Stimulated activated CD4-positive, alpha-beta T cell treated with anti-CD3 and anti-CD28 coated beads, Interleukin-2, amount 100 ng/mL, for 24 hours (primary cell): ENCODE measurements around the gene DAZ1.
"Not testable (repeated sequence)": the region's sequence is repeated elsewhere in the genome, so short reads cannot be mapped to it uniquely, and the experiment has no call there.

ENCODE experiments used
- DNase-seq, 2 donors: peaks; one replicate each; pipeline ENCODE4 v3.0.0-alpha.2; 2020

The DAZ1 gene, protein sequence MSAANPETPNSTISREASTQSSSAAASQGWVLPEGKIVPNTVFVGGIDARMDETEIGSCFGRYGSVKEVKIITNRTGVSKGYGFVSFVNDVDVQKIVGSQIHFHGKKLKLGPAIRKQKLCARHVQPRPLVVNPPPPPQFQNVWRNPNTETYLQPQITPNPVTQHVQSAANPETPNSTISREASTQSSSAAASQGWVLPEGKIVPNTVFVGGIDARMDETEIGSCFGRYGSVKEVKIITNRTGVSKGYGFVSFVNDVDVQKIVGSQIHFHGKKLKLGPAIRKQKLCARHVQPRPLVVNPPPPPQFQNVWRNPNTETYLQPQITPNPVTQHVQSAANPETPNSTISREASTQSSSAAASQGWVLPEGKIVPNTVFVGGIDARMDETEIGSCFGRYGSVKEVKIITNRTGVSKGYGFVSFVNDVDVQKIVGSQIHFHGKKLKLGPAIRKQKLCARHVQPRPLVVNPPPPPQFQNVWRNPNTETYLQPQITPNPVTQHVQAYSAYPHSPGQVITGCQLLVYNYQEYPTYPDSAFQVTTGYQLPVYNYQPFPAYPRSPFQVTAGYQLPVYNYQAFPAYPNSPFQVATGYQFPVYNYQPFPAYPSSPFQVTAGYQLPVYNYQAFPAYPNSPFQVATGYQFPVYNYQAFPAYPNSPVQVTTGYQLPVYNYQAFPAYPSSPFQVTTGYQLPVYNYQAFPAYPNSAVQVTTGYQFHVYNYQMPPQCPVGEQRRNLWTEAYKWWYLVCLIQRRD

DNA sequence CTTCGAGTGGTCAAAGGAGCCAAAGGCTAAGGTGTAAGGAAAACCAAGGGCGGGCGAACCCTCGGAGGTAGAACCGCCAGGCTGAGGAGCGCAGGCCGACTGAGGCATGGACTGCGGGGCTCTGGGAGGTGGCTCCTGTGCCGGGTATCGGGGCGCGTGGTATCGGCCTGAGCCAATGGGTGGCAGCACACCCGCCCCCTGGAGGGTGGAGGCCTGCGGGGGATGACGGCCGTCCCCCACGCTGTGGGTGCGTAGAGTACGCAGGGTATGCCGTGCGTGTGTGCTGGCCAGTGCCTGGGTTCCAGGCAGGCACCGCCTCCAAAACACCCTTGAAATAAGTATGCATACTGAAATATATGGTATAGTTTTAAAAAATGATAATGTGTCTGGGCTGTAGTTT is at the start of gene DAZ1:
DAZ1 (minus strand) TSS at position 101 of the 400 bp plus-strand sequence. CDS start 208 bp downstream, outside the sequence.
- not testable (repeated sequence) for DNase-seq

DNA sequence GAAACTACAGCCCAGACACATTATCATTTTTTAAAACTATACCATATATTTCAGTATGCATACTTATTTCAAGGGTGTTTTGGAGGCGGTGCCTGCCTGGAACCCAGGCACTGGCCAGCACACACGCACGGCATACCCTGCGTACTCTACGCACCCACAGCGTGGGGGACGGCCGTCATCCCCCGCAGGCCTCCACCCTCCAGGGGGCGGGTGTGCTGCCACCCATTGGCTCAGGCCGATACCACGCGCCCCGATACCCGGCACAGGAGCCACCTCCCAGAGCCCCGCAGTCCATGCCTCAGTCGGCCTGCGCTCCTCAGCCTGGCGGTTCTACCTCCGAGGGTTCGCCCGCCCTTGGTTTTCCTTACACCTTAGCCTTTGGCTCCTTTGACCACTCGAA is 20.4 kb upstream of the DAZ1 start, which contains the start of gene DAZ2:
DAZ2 (plus strand) TSS at position 301 of the 400 bp plus-strand sequence. CDS start 208 bp downstream, outside the sequence.
- not testable (repeated sequence) for DNase-seq

DNA sequence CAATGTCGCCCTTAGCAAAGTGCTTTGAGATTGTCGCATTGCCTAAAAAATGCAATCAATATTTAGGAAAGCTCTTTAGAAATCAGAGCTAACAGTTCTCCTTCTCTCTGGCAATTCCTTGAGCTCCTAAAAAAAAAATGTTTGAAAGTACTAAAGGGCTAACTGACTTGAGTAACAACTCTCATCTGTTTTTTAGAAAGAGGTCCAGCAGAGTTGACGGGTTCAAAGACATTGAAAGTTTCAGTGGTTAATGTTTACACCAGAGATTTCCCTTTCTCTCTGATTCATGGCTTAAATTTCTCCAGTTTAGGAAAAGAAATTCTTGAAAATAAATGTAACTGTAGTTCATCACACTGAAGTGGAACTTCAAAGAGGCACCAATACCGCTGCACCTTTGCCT is 11.9 kb upstream of the DAZ1 start:
- DNase-seq = not testable (repeated sequence)

DNA sequence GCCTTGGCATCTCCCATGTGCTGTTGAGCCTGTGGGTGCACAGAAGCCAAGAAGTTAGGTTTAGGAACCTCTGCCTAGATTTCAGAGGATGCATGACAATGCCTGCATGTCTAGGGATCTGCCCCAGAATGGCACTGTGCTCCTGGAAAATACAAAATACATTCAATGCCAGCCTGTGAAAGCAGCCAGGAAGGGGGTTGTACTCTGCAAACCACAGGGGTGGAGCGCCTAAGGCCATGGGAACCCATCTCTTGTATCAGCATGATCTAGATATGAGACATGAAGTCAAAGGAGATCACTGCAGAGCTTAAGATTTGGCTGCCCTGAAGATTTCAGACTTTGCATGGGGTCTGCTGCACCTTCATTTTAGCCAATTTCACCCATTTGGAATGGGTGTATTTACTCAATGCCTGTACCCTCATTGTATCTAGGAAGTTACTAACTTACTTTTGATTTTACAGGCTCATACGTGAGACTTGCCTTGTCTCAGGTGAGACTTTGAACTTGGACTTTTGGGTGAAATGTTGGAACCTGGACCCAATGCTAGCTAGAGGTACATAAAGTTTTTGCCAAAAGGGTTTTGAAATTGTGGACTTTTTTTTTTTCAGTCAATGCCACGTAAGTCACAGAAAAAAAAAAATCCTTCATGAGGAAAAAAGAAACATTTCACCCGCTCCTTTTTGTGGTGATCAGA is 11.1 kb upstream of the DAZ1 start:
- DNase-seq = not testable (repeated sequence)

DNA sequence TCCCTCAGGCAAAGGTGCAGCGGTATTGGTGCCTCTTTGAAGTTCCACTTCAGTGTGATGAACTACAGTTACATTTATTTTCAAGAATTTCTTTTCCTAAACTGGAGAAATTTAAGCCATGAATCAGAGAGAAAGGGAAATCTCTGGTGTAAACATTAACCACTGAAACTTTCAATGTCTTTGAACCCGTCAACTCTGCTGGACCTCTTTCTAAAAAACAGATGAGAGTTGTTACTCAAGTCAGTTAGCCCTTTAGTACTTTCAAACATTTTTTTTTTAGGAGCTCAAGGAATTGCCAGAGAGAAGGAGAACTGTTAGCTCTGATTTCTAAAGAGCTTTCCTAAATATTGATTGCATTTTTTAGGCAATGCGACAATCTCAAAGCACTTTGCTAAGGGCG is 8.6 kb upstream of the DAZ1 start:
- not testable (repeated sequence) for DNase-seq
